Calu3 (cell line): ENCODE measurements around the gene BICDL2. TPM values are rescaled to one million over a fixed set of nuclear protein-coding genes. Genes with fewer than 3 reads are reported as not detected.
"Not testable (repeated sequence)": the region's sequence is repeated elsewhere in the genome, so short reads cannot be mapped to it uniquely, and the experiment has no call there.

ENCODE experiments used
- BruUV-seq: library from RNA; stranded (reverse); fragments of 400-500 nt; replicated peaks from 2 replicates; lab custom pipeline; 2021; lab: Mats Ljungman, UMichigan
- CTCF ChIA-PET: fragments of 300-600 bp; sonication (Branson Sonifier 250); formaldehyde crosslinking; loops from one replicate; lab custom pipeline; 2022; ENCODE audit warnings: antibody characterized with exemption; lab: Charles Lee
- DNase-seq: peaks from one replicate; pipeline ENCODE4 v3.0.0; 2022
- H3K27ac Mint-ChIP-seq: one replicate; pipeline ENCODE4 v1.8.0; 2022; ENCODE audit warnings: mixed read lengths; ENCODE audit not compliant: unreplicated experiment
- H3K27me3 Mint-ChIP-seq: one replicate; pipeline ENCODE4 v1.8.0; 2022; ENCODE audit warnings: mixed read lengths; ENCODE audit not compliant: unreplicated experiment
- H3K36me3 Mint-ChIP-seq: one replicate; pipeline ENCODE4 v1.8.0; 2022; ENCODE audit warnings: mild to moderate bottlenecking, moderate library complexity, mixed read lengths; ENCODE audit not compliant: insufficient read depth, unreplicated experiment
- H3K4me1 Mint-ChIP-seq: one replicate; pipeline ENCODE4 v1.8.0; 2022; ENCODE audit warnings: mild to moderate bottlenecking, low read depth, mixed read lengths; ENCODE audit not compliant: unreplicated experiment
- H3K4me3 Mint-ChIP-seq: one replicate; pipeline ENCODE4 v1.8.0; 2022; ENCODE audit warnings: mild to moderate bottlenecking, low read depth, moderate library complexity, mixed read lengths; ENCODE audit not compliant: unreplicated experiment
- H3K9me3 Mint-ChIP-seq: one replicate; pipeline ENCODE4 v1.8.0; 2022; ENCODE audit warnings: low read depth, mixed read lengths; ENCODE audit not compliant: unreplicated experiment
- CTCF ChIP-seq: fragments of 200-600 bp; IDR thresholded peaks from one replicate; pipeline ENCODE4 v1.8.0; 2022; ENCODE audit warnings: antibody characterized with exemption; ENCODE audit not compliant: unreplicated experiment
- intact Hi-C: fragments of 100-400 bp; cut with micrococcal nuclease; formaldehyde crosslinking; loops from one replicate; pipeline ENCODE4 v1.10.0; 2022; ENCODE audit not compliant: unreplicated experiment
- total RNA-seq: library from RNA; stranded (reverse); gene quantifications from 2 replicates; pipeline ENCODE4 v1.2.3, GENCODE V29; 2022

BICDL2 gene
- total RNA-seq, 1 experiment from 2014 or later = 59.4 TPM

DNA sequence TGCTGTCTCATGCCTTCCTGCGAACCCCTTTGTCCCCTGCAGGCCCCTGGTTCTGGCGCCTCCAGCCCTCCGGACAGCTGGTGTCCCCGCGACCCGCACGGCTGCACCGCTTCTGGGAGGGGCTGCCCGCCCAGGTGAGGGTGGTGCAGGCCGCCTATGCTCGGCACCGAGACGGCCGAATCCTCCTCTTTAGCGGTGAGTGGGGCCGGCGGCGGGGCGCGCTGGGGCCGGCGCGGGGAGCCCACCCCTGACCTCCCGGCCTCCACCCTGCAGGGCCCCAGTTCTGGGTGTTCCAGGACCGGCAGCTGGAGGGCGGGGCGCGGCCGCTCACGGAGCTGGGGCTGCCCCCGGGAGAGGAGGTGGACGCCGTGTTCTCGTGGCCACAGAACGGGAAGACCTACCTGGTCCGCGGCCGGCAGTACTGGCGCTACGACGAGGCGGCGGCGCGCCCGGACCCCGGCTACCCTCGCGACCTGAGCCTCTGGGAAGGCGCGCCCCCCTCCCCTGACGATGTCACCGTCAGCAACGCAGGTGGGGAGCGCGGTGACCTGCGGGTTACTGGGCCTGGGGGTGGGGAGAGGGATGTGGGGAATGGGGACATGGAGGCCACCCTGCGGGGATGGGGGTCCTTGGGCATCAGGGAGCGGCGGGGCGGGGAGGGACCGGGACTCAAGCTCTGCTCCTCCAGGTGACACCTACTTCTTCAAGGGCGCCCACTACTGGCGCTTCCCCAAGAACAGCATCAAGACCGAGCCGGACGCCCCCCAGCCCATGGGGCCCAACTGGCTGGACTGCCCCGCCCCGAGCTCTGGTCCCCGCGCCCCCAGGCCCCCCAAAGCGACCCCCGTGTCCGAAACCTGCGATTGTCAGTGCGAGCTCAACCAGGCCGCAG, 21.6 kb upstream of the BICDL2 start:
- Mint-ChIP-seq H3K9me3 (peaks cover 2% of the 10 kb centered on the region), H3K27me3 (no peaks in the 10 kb centered on the region), H3K27ac (peak overlapping the region; percentile 34), H3K4me1 (no peaks in the 10 kb centered on the region), H3K4me3 (peak overlapping the region; percentile 96), H3K36me3 (peaks cover 20% of the 10 kb centered on the region)
- CTCF ChIA-PET = interaction anchor here (0.5 to 2.2 kb wide), 25 partner anchors 9 to 1557 kb away, joined by 3 to 48 read pairs (median 6); partner anchors contain the start of genes MMP25, ZNF205 and ZNF213
- DNase-seq = peak; percentile 64
- BruUV-seq = no TSS peak
- intact Hi-C loops = loop anchor here (2.0 kb wide), 1 partner anchor 70 kb away; no protein-coding TSS in a partner anchor
- TF ChIP-seq CTCF = no peak

GRCh38 chr16:3057181-3058138, 20.7 kb upstream of the BICDL2 start:
- no peak for TF ChIP-seq CTCF
- H3K4me1 Mint-ChIP-seq = no peaks in the 10 kb centered on the region
- peak overlapping the region; percentile 96 for H3K4me3 Mint-ChIP-seq
- intact Hi-C loops = loop anchor here (2.0 kb wide), 1 partner anchor 71 kb away; no protein-coding TSS in a partner anchor
- peaks cover 24% of the 10 kb centered on the region for H3K36me3 Mint-ChIP-seq
- H3K9me3 Mint-ChIP-seq = no peaks in the 10 kb centered on the region
- CTCF ChIA-PET = interaction anchor here (1.0 to 2.2 kb wide), 11 partner anchors 8 to 115 kb away, joined by 3 to 23 read pairs (median 5); partner anchors contain the start of genes MMP25 and ZNF205
- DNase-seq = no peak
- H3K27me3 Mint-ChIP-seq = no peaks in the 10 kb centered on the region
- H3K27ac Mint-ChIP-seq = no peak overlapping the region
- BruUV-seq = TSS peak; percentile 22

DNA sequence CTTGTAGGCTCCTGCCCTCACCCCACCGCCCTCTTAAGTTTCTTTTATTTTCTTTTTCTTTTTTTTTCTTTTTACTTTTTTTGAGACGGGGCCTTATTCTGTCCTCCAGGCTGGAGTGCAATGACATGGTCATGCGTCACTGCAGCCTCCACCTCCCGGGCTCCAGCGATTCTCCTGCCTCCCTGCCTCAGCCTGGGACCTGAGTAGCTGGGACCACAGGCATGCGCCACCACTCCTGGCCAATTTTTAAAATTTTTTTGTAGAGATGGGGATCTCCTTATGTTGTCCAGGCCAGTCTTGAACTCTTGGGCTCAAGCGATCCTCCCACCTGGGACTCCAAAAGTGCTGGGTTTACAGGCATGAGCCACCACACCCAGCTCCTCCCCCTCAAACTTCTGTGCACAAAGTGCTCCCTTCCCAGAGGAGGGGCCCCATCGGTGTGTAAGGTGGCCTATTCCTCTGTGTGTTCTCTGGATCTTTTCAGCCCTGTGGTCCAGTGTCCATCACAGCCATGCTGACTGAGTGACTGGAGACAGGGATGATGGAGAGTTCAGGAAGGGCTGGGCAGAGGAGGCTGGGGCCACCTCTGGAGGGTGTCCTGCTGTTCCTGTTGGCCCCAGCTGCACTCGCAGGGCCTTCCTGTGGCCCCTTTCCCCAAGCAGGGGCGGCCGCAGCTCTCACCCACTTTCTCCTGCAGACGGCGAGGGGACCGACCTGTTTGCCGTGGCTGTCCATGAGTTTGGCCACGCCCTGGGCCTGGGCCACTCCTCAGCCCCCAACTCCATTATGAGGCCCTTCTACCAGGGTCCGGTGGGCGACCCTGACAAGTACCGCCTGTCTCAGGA, 19.8 kb upstream of the BICDL2 start:
- H3K27me3 Mint-ChIP-seq = peaks cover 4% of the 10 kb centered on the region
- no peak overlapping the region for H3K27ac Mint-ChIP-seq
- H3K4me1 Mint-ChIP-seq = no peaks in the 10 kb centered on the region
- CTCF ChIA-PET = interaction anchor here (0.6 kb wide), 1 partner anchor 104 kb away, joined by 4 read pairs; no protein-coding TSS in a partner anchor
- BruUV-seq = no TSS peak
- no peaks in the 10 kb centered on the region for H3K9me3 Mint-ChIP-seq
- no peak for TF ChIP-seq CTCF
- no peak overlapping the region for H3K4me3 Mint-ChIP-seq
- peaks cover 29% of the 10 kb centered on the region for H3K36me3 Mint-ChIP-seq
- intact Hi-C loops = no loop called here
- DNase-seq = no peak

- DNase-seq, H3K4me3 Mint-ChIP-seq, intact Hi-C loops, BruUV-seq, H3K27ac Mint-ChIP-seq, H3K4me1 Mint-ChIP-seq, CTCF ChIA-PET, H3K9me3 Mint-ChIP-seq: not testable (repeated sequence)
- Mint-ChIP-seq H3K36me3 (peaks cover 29% of the 10 kb centered on the region), H3K27me3 (peaks cover 12% of the 10 kb centered on the region)
Measured at GRCh38 chr16:3055734-3056115, 19.0 kb upstream of the BICDL2 start.
